Measurements from ENCODE around the gene PPIL6.

The PPIL6 gene

DNA sequence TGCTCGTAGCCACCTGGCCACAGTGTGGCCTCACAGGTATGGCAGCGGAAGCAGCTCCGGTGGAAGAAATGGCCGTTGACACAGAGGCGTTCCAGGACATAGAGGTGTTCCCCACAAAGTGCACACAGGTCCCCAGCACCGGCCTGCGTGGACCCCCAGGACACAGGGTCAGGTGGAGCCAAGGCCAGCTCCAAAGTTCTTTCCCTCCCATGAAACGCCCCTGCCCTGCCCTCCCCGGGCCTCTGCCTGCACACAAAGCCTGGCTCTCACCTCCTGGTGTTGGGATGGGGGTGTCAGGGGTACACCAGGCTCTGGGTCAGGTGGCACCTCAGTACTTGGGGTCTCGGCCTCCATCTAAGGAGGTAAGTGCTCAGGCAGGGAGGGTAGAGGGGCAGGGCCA lies 6.7 kb upstream of the PPIL6 start:
- no peak for DNase-seq
- no peak overlapping the region for H2AFZ ChIP-seq (ENCODE audit: low read depth, low read length)
- H3K4ac ChIP-seq (ENCODE audit: low read depth in 1 of 2, low read length in 2 of 2): no peak overlapping the region
- no peaks in the 10 kb centered on the region for H3K27me3 ChIP-seq (ENCODE audit: control insufficient read depth in 1 of 2, insufficient read depth in 1 of 2, low read length in 2 of 2)
- no peak overlapping the region for H2BK15ac ChIP-seq (ENCODE audit: low read depth, poor library complexity, severe bottlenecking)
- no peak overlapping the region for H3K27ac ChIP-seq (ENCODE audit: low read length, poor library complexity, severe bottlenecking)
- no peak overlapping the region for H4K8ac ChIP-seq (ENCODE audit: low read length)
- H3K36me3 ChIP-seq (ENCODE audit: control insufficient read depth in 1 of 2, insufficient read depth in 2 of 2, low read depth in 1 of 2, low read length in 2 of 2): peaks cover 71 to 91% of the 10 kb centered on the region in 2 experiments
- no peak overlapping the region for H3K9ac ChIP-seq (ENCODE audit: low read length)
- H3K18ac ChIP-seq (ENCODE audit: low read depth in 1 of 2, low read length in 2 of 2): no peak overlapping the region
- H3K14ac ChIP-seq (ENCODE audit: low read length in 2 of 2): no peak overlapping the region
- peaks cover 3% of the 10 kb centered on the region for H3K4me1 ChIP-seq (ENCODE audit: control insufficient read depth, insufficient read depth, low read depth, low read length)
- H3K4me2 ChIP-seq (ENCODE audit: low read length, poor library complexity, severe bottlenecking): no peak overlapping the region
- no peak overlapping the region for H2BK5ac ChIP-seq (ENCODE audit: low read depth, low read length, poor library complexity, severe bottlenecking)
- H3K4me3 ChIP-seq (ENCODE audit: insufficient read depth in 1 of 2, low read depth in 1 of 2, low read length in 2 of 2): peak overlapping the region in 1 of 2 experiments; percentile 7
- H3K79me1 ChIP-seq (replicated peaks; ENCODE audit: low read length, poor library complexity, severe bottlenecking): peaks cover 28% of the 10 kb centered on the region
- no peak overlapping the region for H3K23ac ChIP-seq (ENCODE audit: low read length in 2 of 2)
- H2AK5ac ChIP-seq (ENCODE audit: low read length, severe bottlenecking): no peak overlapping the region
- H3K9me3 ChIP-seq (ENCODE audit: control insufficient read depth, low read length): no peaks in the 10 kb centered on the region
- WGBS: 93% methylated on average over 10 of the region's 10 CpGs
- no peak overlapping the region for H2BK12ac ChIP-seq (ENCODE audit: low read length in 2 of 2)
- no peak overlapping the region for H4K91ac ChIP-seq (ENCODE audit: low read length)
- no peak overlapping the region for H2BK120ac ChIP-seq (ENCODE audit: low read depth, low read length)

DNA sequence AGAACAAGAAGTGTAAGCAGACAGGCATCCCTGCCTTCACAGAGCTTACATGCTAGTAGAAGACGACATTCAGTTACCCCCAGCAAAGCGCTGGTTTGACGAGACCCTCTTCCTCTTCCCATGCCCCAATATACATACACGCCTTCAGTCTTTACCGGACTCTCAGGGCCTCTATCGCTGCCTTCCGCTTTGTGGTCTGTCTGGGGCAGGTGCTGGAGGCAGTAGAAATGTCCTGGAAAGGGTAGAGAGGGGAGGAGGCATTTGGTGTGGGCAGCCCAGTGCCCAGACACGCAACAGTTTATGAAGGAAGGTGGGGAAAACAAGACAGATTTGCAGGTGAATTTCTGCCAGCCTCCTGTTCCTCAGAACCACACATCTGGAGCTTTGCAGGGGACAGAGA lies 6.1 kb upstream of the PPIL6 start:
- no peaks in the 10 kb centered on the region for H3K9me3 ChIP-seq (ENCODE audit: control insufficient read depth, low read length)
- 92% methylated on average over 6 of the region's 8 CpGs for WGBS
- no peak overlapping the region for H2BK15ac ChIP-seq (ENCODE audit: low read depth, poor library complexity, severe bottlenecking)
- no peak overlapping the region for H3K18ac ChIP-seq (ENCODE audit: low read depth in 1 of 2, low read length in 2 of 2)
- no peak overlapping the region for H3K4ac ChIP-seq (ENCODE audit: low read depth in 1 of 2, low read length in 2 of 2)
- no peak overlapping the region for H2BK12ac ChIP-seq (ENCODE audit: low read length in 2 of 2)
- H2AFZ ChIP-seq (ENCODE audit: low read depth, low read length): no peak overlapping the region
- H3K14ac ChIP-seq (ENCODE audit: low read length in 2 of 2): no peak overlapping the region
- no peak overlapping the region for H3K4me2 ChIP-seq (ENCODE audit: low read length, poor library complexity, severe bottlenecking)
- H4K91ac ChIP-seq (ENCODE audit: low read length): no peak overlapping the region
- no peak for DNase-seq
- no peak overlapping the region for H3K27ac ChIP-seq (ENCODE audit: low read length, poor library complexity, severe bottlenecking)
- H3K4me3 ChIP-seq (ENCODE audit: insufficient read depth in 1 of 2, low read depth in 1 of 2, low read length in 2 of 2): no peak overlapping the region
- peaks cover 30% of the 10 kb centered on the region for H3K79me1 ChIP-seq (replicated peaks; ENCODE audit: low read length, poor library complexity, severe bottlenecking)
- H3K27me3 ChIP-seq (ENCODE audit: control insufficient read depth in 1 of 2, insufficient read depth in 1 of 2, low read length in 2 of 2): no peaks in the 10 kb centered on the region
- no peak overlapping the region for H3K23ac ChIP-seq (ENCODE audit: low read length in 2 of 2)
- no peak overlapping the region for H2BK120ac ChIP-seq (ENCODE audit: low read depth, low read length)
- H3K9ac ChIP-seq (ENCODE audit: low read length): no peak overlapping the region
- no peak overlapping the region for H4K8ac ChIP-seq (ENCODE audit: low read length)
- peaks cover 68 to 88% of the 10 kb centered on the region in 2 experiments for H3K36me3 ChIP-seq (ENCODE audit: control insufficient read depth in 1 of 2, insufficient read depth in 2 of 2, low read depth in 1 of 2, low read length in 2 of 2)
- H2BK5ac ChIP-seq (ENCODE audit: low read depth, low read length, poor library complexity, severe bottlenecking): no peak overlapping the region
- peaks cover 7% of the 10 kb centered on the region for H3K4me1 ChIP-seq (ENCODE audit: control insufficient read depth, insufficient read depth, low read depth, low read length)
- no peak overlapping the region for H2AK5ac ChIP-seq (ENCODE audit: low read length, severe bottlenecking)

DNA sequence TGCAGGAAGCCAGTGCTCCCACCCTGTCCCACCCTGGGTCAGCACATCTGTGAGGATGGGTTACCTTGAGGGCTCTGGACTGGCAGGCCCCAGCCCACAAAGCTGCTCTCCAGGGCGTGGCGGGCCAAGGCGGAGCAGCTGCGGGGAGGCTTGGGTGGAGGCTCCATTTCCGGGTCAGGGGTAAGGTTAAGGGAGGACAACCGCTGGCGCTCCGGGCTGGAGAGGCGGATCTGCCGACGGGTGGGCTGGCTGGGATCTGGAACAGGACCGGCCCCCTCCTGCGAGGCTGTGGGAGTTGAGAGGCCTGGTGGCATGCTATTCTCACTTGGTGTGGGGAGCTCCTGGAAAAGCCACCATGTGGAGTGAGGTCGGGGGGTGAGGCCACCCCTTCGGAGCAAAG lies 5.6 kb upstream of the PPIL6 start:
- H3K4me1 ChIP-seq (ENCODE audit: control insufficient read depth, insufficient read depth, low read depth, low read length): peaks cover 11% of the 10 kb centered on the region
- 98% methylated on average over 12 of the region's 15 CpGs for WGBS
- peaks cover 30% of the 10 kb centered on the region for H3K79me1 ChIP-seq (replicated peaks; ENCODE audit: low read length, poor library complexity, severe bottlenecking)
- no peak overlapping the region for H3K14ac ChIP-seq (ENCODE audit: low read length in 2 of 2)
- H3K4me3 ChIP-seq (ENCODE audit: insufficient read depth in 1 of 2, low read depth in 1 of 2, low read length in 2 of 2): no peak overlapping the region
- no peaks in the 10 kb centered on the region for H3K27me3 ChIP-seq (ENCODE audit: control insufficient read depth in 1 of 2, insufficient read depth in 1 of 2, low read length in 2 of 2)
- H2BK5ac ChIP-seq (ENCODE audit: low read depth, low read length, poor library complexity, severe bottlenecking): no peak overlapping the region
- no peak overlapping the region for H4K8ac ChIP-seq (ENCODE audit: low read length)
- no peaks in the 10 kb centered on the region for H3K9me3 ChIP-seq (ENCODE audit: control insufficient read depth, low read length)
- no peak overlapping the region for H3K23ac ChIP-seq (ENCODE audit: low read length in 2 of 2)
- H3K9ac ChIP-seq (ENCODE audit: low read length): no peak overlapping the region
- no peak overlapping the region for H2BK15ac ChIP-seq (ENCODE audit: low read depth, poor library complexity, severe bottlenecking)
- no peak overlapping the region for H4K91ac ChIP-seq (ENCODE audit: low read length)
- H3K18ac ChIP-seq (ENCODE audit: low read depth in 1 of 2, low read length in 2 of 2): no peak overlapping the region
- no peak overlapping the region for H2BK120ac ChIP-seq (ENCODE audit: low read depth, low read length)
- no peak overlapping the region for H2AFZ ChIP-seq (ENCODE audit: low read depth, low read length)
- H2AK5ac ChIP-seq (ENCODE audit: low read length, severe bottlenecking): no peak overlapping the region
- no peak overlapping the region for H3K27ac ChIP-seq (ENCODE audit: low read length, poor library complexity, severe bottlenecking)
- peaks cover 65 to 85% of the 10 kb centered on the region in 2 experiments for H3K36me3 ChIP-seq (ENCODE audit: control insufficient read depth in 1 of 2, insufficient read depth in 2 of 2, low read depth in 1 of 2, low read length in 2 of 2)
- H2BK12ac ChIP-seq (ENCODE audit: low read length in 2 of 2): no peak overlapping the region
- H3K4ac ChIP-seq (ENCODE audit: low read depth in 1 of 2, low read length in 2 of 2): no peak overlapping the region
- H3K4me2 ChIP-seq (ENCODE audit: low read length, poor library complexity, severe bottlenecking): no peak overlapping the region
- no peak for DNase-seq

DNA sequence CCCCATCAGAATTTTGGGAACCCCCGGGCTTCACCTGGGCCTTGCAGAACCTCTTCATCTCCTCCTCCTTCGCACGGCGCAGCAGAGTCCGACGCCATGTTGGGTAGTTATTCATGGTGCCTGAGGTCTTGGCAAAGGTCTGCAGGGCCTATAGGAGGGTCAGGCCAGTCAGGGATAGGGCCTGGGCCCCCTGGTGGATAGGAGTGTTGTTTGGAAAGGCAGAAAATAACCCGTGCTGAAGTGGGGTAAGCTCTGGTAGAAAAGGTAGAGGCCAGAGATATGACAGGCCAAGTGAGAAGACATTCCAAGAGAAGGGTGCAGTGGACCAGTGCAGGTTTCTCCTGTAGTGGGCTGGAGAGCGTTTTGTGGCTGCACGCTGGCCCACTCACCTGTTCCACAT lies 5.0 kb upstream of the PPIL6 start:
- no peak overlapping the region for H2BK15ac ChIP-seq (ENCODE audit: low read depth, poor library complexity, severe bottlenecking)
- H3K14ac ChIP-seq (ENCODE audit: low read length in 2 of 2): no peak overlapping the region
- H3K9me3 ChIP-seq (ENCODE audit: control insufficient read depth, low read length): no peaks in the 10 kb centered on the region
- no peak overlapping the region for H2AK5ac ChIP-seq (ENCODE audit: low read length, severe bottlenecking)
- H2BK120ac ChIP-seq (ENCODE audit: low read depth, low read length): no peak overlapping the region
- peaks cover 29% of the 10 kb centered on the region for H3K79me1 ChIP-seq (replicated peaks; ENCODE audit: low read length, poor library complexity, severe bottlenecking)
- no peak overlapping the region for H2AFZ ChIP-seq (ENCODE audit: low read depth, low read length)
- H2BK12ac ChIP-seq (ENCODE audit: low read length in 2 of 2): no peak overlapping the region
- no peak overlapping the region for H3K4ac ChIP-seq (ENCODE audit: low read depth in 1 of 2, low read length in 2 of 2)
- 87% methylated on average over 9 of the region's 9 CpGs for WGBS
- no peak overlapping the region for H2BK5ac ChIP-seq (ENCODE audit: low read depth, low read length, poor library complexity, severe bottlenecking)
- H3K27me3 ChIP-seq (ENCODE audit: control insufficient read depth in 1 of 2, insufficient read depth in 1 of 2, low read length in 2 of 2): no peaks in the 10 kb centered on the region
- H3K23ac ChIP-seq (ENCODE audit: low read length in 2 of 2): no peak overlapping the region
- no peak overlapping the region for H4K91ac ChIP-seq (ENCODE audit: low read length)
- H3K27ac ChIP-seq (ENCODE audit: low read length, poor library complexity, severe bottlenecking): no peak overlapping the region
- H3K18ac ChIP-seq (ENCODE audit: low read depth in 1 of 2, low read length in 2 of 2): no peak overlapping the region
- H3K4me1 ChIP-seq (ENCODE audit: control insufficient read depth, insufficient read depth, low read depth, low read length): peaks cover 12% of the 10 kb centered on the region
- no peak overlapping the region for H3K9ac ChIP-seq (ENCODE audit: low read length)
- peaks cover 59 to 83% of the 10 kb centered on the region in 2 experiments for H3K36me3 ChIP-seq (ENCODE audit: control insufficient read depth in 1 of 2, insufficient read depth in 2 of 2, low read depth in 1 of 2, low read length in 2 of 2)
- H4K8ac ChIP-seq (ENCODE audit: low read length): no peak overlapping the region
- H3K4me3 ChIP-seq (ENCODE audit: insufficient read depth in 1 of 2, low read depth in 1 of 2, low read length in 2 of 2): no peak overlapping the region
- no peak overlapping the region for H3K4me2 ChIP-seq (ENCODE audit: low read length, poor library complexity, severe bottlenecking)
- DNase-seq: no peak

Measured in mesenchymal stem cell (in vitro differentiated cells and primary cell).